Esophagus squamous epithelium (tissue), 4 donors: ENCODE results near the gene TSPAN4.

Source experiments
- POLR2A ChIP-seq, 4 donors: fragments of 450-650 bp; IDR thresholded peaks; one replicate each; pipeline ENCODE4 v1.6.1; 2017; ENCODE audit warnings: antibody characterized with exemption in 4 of 4, mild to moderate bottlenecking in 4 of 4, moderate library complexity in 3 of 4
- TF ChIP-seq, protein P1 (sequence below), 6 experiments: fragments of 450-650 bp in 4 of 6; fragments of 200-600 bp in 2 of 6; sonication (generic) in 2 of 6; IDR thresholded peaks; one replicate each; pipeline ENCODE4 v1.5.1; 2016 to 2019; ENCODE audit warnings: antibody characterized with exemption in 6 of 6, mild to moderate bottlenecking in 4 of 6, moderate library complexity in 4 of 6

DNA sequence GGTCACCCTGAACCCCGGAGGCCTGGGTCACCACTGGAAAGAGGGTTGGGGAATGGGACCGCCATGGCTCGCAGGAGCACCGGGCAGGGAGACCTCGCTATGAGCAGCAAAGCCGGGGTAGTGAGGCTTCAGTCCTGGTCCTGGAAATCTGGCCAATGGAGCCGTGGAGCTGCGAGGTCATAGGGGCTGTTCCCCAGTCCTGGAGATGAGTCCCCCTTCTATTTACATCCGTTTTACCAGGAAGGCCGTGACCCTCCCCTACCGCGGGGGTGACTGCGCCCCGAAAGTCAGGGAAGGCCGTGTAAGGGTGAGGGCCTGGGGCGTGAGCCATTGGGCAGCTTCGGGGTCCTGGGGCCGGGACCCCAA, 38.1 kb upstream of the TSPAN4 start:
- TF ChIP-seq, protein P1, sequence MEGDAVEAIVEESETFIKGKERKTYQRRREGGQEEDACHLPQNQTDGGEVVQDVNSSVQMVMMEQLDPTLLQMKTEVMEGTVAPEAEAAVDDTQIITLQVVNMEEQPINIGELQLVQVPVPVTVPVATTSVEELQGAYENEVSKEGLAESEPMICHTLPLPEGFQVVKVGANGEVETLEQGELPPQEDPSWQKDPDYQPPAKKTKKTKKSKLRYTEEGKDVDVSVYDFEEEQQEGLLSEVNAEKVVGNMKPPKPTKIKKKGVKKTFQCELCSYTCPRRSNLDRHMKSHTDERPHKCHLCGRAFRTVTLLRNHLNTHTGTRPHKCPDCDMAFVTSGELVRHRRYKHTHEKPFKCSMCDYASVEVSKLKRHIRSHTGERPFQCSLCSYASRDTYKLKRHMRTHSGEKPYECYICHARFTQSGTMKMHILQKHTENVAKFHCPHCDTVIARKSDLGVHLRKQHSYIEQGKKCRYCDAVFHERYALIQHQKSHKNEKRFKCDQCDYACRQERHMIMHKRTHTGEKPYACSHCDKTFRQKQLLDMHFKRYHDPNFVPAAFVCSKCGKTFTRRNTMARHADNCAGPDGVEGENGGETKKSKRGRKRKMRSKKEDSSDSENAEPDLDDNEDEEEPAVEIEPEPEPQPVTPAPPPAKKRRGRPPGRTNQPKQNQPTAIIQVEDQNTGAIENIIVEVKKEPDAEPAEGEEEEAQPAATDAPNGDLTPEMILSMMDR (IDR thresholded peaks at IDR 0.05), result no peak
- TF ChIP-seq POLR2A (IDR thresholded peaks at IDR 0.05), result no peak
